HEK293 (cell line): ENCODE measurements around the gene MSL3B.

Experiments used
- CTCF ChIA-PET: fragments of 350-600 bp; formaldehyde crosslinking; extraction: SDS; loops from one replicate; lab custom pipeline; 2021; ENCODE audit warnings: antibody characterized with exemption; lab: Yijun Ruan, JAX
- POLR2A ChIA-PET: fragments of 300-600 bp; formaldehyde crosslinking; extraction: SDS; loops from one replicate; lab custom pipeline; 2020; ENCODE audit warnings: antibody characterized with exemption, inconsistent platforms; lab: Yijun Ruan, JAX
- H3K27ac ChIP-seq: fragments of 200-500 bp; sonication (Bioruptor generic); 2 replicates; pipeline ENCODE4 v1.5.1; 2014; ENCODE audit warnings: low read depth, low read length, control low read depth, inconsistent platforms; ENCODE audit errors: extremely low read depth
- H3K36me3 ChIP-seq, 2 experiments: fragments of 200-500 bp in 1 of 2; sonication (Bioruptor generic) in 1 of 2; 1 replicate in 1 of 2; 2 replicates in 1 of 2; pipeline ENCODE4 v1.5.1; 2014 to 2017; ENCODE audit warnings: inconsistent platforms in 2 of 2, low read length in 2 of 2; ENCODE audit not compliant: control insufficient read depth in 2 of 2, insufficient read depth in 1 of 2
- H3K4me1 ChIP-seq: fragments of 200-500 bp; sonication (Bioruptor generic); 2 replicates; pipeline ENCODE4 v1.5.1; 2014; ENCODE audit warnings: mild to moderate bottlenecking, low read length, inconsistent platforms; ENCODE audit not compliant: control insufficient read depth, insufficient read depth
- H3K4me3 ChIP-seq: 2 replicates; pipeline ENCODE4 v1.5.1; 2011; ENCODE audit warnings: low read depth, mild to moderate bottlenecking, control low read depth, low read length, moderate library complexity
- H3K9me3 ChIP-seq: fragments of 200-500 bp; sonication (Bioruptor generic); 2 replicates; pipeline ENCODE4 v1.5.1; 2014; ENCODE audit warnings: low read depth, low read length, inconsistent platforms; ENCODE audit not compliant: control insufficient read depth, insufficient read depth
- BCL11B ChIP-seq: fragments of 450-650 bp; formaldehyde crosslinking; IDR thresholded peaks from 2 replicates; pipeline ENCODE4 v1.5.1; 2016; ENCODE audit warnings: low read depth, missing biosample characterization, missing genetic modification characterization
- GLIS1 ChIP-seq: fragments of 450-650 bp; formaldehyde crosslinking; IDR thresholded peaks from 2 replicates; pipeline ENCODE4 v1.5.1; 2016; ENCODE audit warnings: missing biosample characterization, missing genetic modification characterization
- ZNF169 ChIP-seq: fragments of 450-650 bp; formaldehyde crosslinking; IDR thresholded peaks from 2 replicates; pipeline ENCODE4 v1.5.1; 2016; ENCODE audit warnings: missing biosample characterization, missing genetic modification characterization
- ZNF302 ChIP-seq: fragments of 450-650 bp; formaldehyde crosslinking; IDR thresholded peaks from 2 replicates; pipeline ENCODE4 v1.5.1; 2016; ENCODE audit warnings: missing biosample characterization, missing genetic modification characterization, low read depth
- ZNF354C ChIP-seq: fragments of 450-650 bp; formaldehyde crosslinking; IDR thresholded peaks from 2 replicates; pipeline ENCODE4 v1.5.1; 2016; ENCODE audit warnings: missing biosample characterization, missing genetic modification characterization, low read depth, borderline replicate concordance
- ZNF549 ChIP-seq: fragments of 450-650 bp; IDR thresholded peaks from 2 replicates; pipeline ENCODE4 v1.5.1; 2018; ENCODE audit warnings: missing biosample characterization, missing genetic modification characterization, mild to moderate bottlenecking, inconsistent platforms, moderate library complexity
- ZNF768 ChIP-seq: fragments of 450-650 bp; formaldehyde crosslinking; IDR thresholded peaks from 2 replicates; pipeline ENCODE4 v1.5.1; 2018; ENCODE audit warnings: missing biosample characterization, mild to moderate bottlenecking, missing genetic modification characterization
- ZSCAN4 ChIP-seq: fragments of 450-650 bp; formaldehyde crosslinking; IDR thresholded peaks from 2 replicates; pipeline ENCODE4 v1.5.1; 2017; ENCODE audit warnings: missing biosample characterization, missing genetic modification characterization
- TF ChIP-seq, protein P1 (sequence below): fragments of 450-650 bp; formaldehyde crosslinking; IDR thresholded peaks from 2 replicates; pipeline ENCODE4 v1.5.1; 2017; ENCODE audit warnings: missing biosample characterization, missing genetic modification characterization
- TF ChIP-seq, protein P2 (sequence below): fragments of 450-650 bp; formaldehyde crosslinking; IDR thresholded peaks from 2 replicates; pipeline ENCODE4 v1.5.1; 2017; ENCODE audit warnings: missing biosample characterization, missing genetic modification characterization

Gene MSL3B

DNA sequence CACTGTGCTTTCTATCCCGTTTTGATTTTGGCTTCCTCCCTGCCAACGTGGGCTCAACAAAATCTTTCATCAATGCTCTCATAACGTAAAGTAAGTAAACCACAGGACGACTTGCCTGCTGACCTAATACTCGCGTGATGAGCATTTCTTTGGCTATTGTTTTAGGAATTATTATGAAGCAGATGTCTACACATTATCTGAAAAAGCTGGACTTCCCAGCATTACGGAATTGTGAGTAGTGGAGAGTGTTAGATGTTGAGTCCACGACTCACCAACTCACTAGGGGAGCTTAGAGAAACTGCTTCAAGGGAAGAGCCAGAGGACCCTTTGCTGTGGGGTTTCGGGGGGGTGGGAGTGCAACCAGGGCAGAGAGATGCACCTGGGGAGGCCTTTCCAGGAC, 35.8 kb downstream of the MSL3B start:
- Histone ChIP-seq H3K36me3 (peaks cover 15 to 46% of the 10 kb centered on the region in 2 experiments), H3K27ac (no peak overlapping the region), H3K4me3 (no peak overlapping the region), H3K9me3 (no peaks in the 10 kb centered on the region), H3K4me1 (no peaks in the 10 kb centered on the region)
- CTCF ChIA-PET, result interaction anchor here (0.6 to 2.3 kb wide), 9 partner anchors 45 to 549 kb away, joined by 3 to 6 read pairs (median 3); no protein-coding TSS in a partner anchor
- POLR2A ChIA-PET, result interaction anchor here (0.6 to 0.9 kb wide), 2 partner anchors 13 to 658 kb away, joined by 3 read pairs; no protein-coding TSS in a partner anchor
- TF ChIP-seq ZNF354C (tag by site-specific recombination) (no peak), ZNF302 (tag by site-specific recombination) (no peak)

GRCh38 chr2:233831861-233832260, 36.3 kb downstream of the MSL3B start:
- Histone ChIP-seq H3K9me3 (no peaks in the 10 kb centered on the region), H3K4me3 (no peak overlapping the region), H3K36me3 (peaks cover 9 to 40% of the 10 kb centered on the region in 2 experiments), H3K4me1 (no peaks in the 10 kb centered on the region), H3K27ac (no peak overlapping the region)
- POLR2A ChIA-PET, result interaction anchor here (0.6 to 1.0 kb wide), 2 partner anchors 13 to 657 kb away, joined by 3 read pairs; no protein-coding TSS in a partner anchor
- CTCF ChIA-PET, result interaction anchor here (2.3 kb wide), 1 partner anchor 378 kb away, joined by 6 read pairs; no protein-coding TSS in a partner anchor
- TF ChIP-seq BCL11B (tag by site-specific recombination) (no peak), ZNF768 (peak; percentile 68)

GRCh38 chr2:233831011-233831721, 37.0 kb downstream of the MSL3B start:
- Histone ChIP-seq H3K4me1 (no peaks in the 10 kb centered on the region), H3K9me3 (no peaks in the 10 kb centered on the region), H3K36me3 (peaks cover 5 to 34% of the 10 kb centered on the region in 2 experiments; a peak in 2 of 3 replicates), H3K4me3 (no peak overlapping the region), H3K27ac (no peak overlapping the region)
- peak; percentile 47 for TF ChIP-seq ZSCAN4
- TF ChIP-seq ZNF549 (tag by site-specific recombination), result no peak
- TF ChIP-seq, protein P1, sequence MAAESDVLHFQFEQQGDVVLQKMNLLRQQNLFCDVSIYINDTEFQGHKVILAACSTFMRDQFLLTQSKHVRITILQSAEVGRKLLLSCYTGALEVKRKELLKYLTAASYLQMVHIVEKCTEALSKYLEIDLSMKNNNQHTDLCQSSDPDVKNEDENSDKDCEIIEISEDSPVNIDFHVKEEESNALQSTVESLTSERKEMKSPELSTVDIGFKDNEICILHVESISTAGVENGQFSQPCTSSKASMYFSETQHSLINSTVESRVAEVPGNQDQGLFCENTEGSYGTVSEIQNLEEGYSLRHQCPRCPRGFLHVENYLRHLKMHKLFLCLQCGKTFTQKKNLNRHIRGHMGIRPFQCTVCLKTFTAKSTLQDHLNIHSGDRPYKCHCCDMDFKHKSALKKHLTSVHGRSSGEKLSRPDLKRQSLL (tag by site-specific recombination), result no peak
- TF ChIP-seq, protein P2, sequence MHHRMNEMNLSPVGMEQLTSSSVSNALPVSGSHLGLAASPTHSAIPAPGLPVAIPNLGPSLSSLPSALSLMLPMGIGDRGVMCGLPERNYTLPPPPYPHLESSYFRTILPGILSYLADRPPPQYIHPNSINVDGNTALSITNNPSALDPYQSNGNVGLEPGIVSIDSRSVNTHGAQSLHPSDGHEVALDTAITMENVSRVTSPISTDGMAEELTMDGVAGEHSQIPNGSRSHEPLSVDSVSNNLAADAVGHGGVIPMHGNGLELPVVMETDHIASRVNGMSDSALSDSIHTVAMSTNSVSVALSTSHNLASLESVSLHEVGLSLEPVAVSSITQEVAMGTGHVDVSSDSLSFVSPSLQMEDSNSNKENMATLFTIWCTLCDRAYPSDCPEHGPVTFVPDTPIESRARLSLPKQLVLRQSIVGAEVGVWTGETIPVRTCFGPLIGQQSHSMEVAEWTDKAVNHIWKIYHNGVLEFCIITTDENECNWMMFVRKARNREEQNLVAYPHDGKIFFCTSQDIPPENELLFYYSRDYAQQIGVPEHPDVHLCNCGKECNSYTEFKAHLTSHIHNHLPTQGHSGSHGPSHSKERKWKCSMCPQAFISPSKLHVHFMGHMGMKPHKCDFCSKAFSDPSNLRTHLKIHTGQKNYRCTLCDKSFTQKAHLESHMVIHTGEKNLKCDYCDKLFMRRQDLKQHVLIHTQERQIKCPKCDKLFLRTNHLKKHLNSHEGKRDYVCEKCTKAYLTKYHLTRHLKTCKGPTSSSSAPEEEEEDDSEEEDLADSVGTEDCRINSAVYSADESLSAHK (tag by site-specific recombination), result no peak
- TF ChIP-seq ZNF169 (tag by site-specific recombination), result no peak
- TF ChIP-seq GLIS1 (tag by site-specific recombination), result peak; percentile 20; the same call in 1 of the 2 replicates
- ChIA-PET POLR2A (interaction anchor here (1.0 kb wide), 1 partner anchor 14 kb away, joined by 3 read pairs; no protein-coding TSS in a partner anchor), CTCF (interaction anchor here (2.3 kb wide), 1 partner anchor 377 kb away, joined by 6 read pairs; no protein-coding TSS in a partner anchor)
